Activated gamma-delta T cell (primary cell): ENCODE data around the gene KRT79.
"Not testable (repeated sequence)": the region's sequence is repeated elsewhere in the genome, so short reads cannot be mapped to it uniquely, and the experiment has no call there.

ENCODE experiments used
- DNase-seq: peaks from one replicate; lab custom pipeline; 2025; lab: John Stamatoyannopoulos, UW

The KRT79 gene

GRCh38 chr12:52806821-52807543 lies 27.1 kb downstream of the KRT79 start:
- no peak for DNase-seq

GRCh38 chr12:52806169-52806811 lies 27.8 kb downstream of the KRT79 start:
- DNase-seq: no peak

- no peak for DNase-seq
Observed at GRCh38 chr12:52805739-52806138, 28.4 kb downstream of the KRT79 start.

GRCh38 chr12:52805000-52805399 lies 29.1 kb downstream of the KRT79 start:
- DNase-seq: no peak

GRCh38 chr12:52802442-52802841 lies 31.7 kb downstream of the KRT79 start:
- DNase-seq: no peak

DNA sequence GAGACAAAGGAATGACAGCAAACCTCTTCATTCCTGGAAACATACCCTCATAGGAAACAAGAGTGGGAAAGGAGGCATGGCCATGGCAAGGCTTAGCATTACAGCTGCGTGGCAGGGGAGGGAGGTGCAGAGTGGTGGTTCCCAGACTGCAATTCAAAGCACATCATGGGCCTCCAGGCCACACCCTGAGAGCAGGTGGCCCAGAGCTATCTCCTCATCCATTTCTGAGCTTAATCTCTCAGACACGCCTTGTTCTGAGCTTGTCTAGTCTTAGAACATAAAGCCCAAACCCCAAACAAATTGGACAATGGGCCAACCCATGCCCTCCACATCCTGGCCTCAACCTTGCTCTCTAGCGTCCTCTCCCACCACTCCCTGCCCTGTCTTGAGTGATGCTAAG lies 32.3 kb downstream of the KRT79 start:
- no peak for DNase-seq

GRCh38 chr12:52800259-52800917 lies 33.7 kb downstream of the KRT79 start:
- DNase-seq: no peak

- no peak for DNase-seq
Observed at GRCh38 chr12:52799505-52800211, 34.5 kb downstream of the KRT79 start.

- DNase-seq: no peak
Observed at GRCh38 chr12:52798671-52799504, 35.2 kb downstream of the KRT79 start.

DNA sequence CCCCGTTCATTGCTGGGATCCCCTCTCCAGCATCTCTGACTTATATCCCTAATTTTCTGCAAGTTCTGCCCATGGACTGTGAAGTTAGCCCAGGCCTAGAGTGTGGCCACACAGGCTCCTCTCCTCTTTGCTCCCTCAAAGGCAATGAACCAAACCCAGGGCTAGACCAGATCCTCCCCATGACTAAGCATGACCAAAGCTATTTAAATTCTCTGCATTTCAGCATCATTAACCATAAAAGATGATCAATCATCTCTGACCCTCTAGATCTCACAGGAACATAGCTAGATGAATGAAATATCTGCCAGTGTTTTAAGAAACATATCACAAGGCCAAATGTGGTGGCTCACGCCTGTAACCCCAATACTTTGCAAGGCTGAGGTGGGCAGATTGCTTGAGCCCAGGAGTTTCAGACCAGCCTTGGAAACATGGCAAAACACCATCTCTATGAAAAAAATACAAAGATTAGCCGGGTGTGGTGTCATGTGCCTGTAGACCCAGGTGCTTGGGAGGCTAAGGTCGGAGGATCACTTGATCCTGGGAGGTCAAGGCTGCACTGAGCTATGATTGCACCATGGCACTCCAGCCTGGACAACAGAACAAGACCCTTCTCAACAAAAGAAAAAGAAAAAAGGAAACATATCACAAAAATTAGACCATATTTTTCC lies 36.0 kb downstream of the KRT79 start:
- no peak for DNase-seq

DNA sequence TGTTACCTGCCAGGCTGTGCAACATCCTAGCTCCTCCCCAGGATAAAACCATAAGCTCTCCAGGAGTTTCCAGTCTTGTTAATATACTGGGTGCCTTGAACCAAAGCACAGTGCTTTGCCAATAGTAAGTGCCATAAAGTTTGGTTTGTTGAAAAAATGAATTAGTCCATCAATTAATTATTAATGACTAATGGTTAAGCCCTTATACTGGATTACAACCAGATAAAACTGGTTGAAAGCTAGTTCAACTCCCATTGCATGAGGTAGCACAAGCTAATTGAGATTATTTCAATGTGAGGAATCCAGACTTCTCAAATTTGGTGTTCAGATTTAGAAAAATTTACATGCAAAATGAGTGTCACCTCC lies 36.6 kb downstream of the KRT79 start:
- no peak for DNase-seq

DNA sequence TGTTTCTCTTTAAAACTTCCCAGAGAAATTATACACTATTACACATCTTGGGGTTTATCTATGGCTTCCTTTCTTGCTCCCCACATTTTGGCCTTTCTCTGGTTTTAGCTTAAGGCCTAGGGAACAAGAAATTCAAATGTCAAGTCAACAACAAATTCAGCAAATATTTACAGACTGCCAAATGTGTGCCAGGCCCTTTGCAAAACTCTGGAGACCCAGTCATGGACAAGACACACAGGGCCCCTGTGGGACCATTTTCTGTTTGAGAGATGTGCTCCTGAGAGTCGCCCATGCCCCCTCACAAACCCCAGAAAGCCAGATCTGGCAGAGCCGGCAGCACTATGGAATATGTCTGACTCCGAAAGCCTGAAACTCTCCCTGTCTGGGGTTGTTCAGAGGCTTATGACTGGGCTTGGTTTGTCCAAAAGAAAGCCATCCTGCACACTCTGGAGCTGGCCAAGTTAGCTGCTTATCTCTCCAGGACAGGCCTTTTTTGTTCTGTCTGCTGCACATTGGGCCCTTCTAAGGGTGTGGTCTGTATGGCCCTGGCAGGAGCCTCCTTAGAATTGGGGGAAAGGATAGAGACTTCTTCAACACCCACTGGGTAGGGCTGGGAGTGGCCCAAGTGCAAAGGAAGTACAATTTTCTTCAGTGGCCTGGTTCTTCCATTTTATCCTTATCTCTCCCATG lies 37.1 kb downstream of the KRT79 start:
- no peak for DNase-seq

GRCh38 chr12:52796429-52796794 lies 37.7 kb downstream of the KRT79 start:
- no peak for DNase-seq

DNA sequence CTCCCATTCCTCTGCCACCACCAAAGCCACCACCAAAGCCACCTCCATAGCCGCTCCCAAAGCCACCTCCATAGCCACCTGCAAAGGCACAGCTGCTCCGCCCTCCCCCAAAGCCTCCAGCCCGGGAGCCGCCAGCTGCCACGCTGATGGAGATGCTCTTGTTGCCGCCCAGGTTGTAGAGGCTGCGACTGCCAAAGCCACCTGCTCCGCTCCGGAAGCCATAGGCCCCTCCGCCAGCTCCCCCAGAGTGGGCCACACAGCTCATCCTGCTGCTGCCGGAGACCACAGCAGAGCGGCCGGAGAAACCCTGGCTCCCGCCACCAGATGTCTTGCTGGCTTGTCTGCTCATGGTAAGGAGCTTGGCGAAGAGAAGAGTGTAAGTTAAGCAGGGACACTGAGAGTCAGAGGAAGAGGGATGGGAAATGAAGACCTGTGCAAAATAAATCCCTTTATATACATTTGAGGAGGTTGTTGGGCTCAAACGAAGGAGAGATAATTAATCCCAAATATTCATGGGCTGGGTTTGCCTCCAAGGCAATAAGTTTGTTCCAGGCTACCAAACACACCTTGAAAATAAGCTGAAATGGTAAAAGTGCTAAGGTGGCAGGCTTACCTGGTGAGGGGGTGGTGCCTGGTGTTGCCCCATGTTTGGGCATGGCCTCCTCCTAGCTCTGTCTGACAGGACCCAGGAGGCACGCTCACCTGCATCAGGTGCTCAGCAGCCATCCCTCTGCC lies 38.2 kb downstream of the KRT79 start, which contains the start of gene KRT3:
KRT3 (minus strand) TSS at position 424 of the 735 bp plus-strand sequence; CDS start at position 349, 75 bp downstream.
- no peak for DNase-seq

DNA sequence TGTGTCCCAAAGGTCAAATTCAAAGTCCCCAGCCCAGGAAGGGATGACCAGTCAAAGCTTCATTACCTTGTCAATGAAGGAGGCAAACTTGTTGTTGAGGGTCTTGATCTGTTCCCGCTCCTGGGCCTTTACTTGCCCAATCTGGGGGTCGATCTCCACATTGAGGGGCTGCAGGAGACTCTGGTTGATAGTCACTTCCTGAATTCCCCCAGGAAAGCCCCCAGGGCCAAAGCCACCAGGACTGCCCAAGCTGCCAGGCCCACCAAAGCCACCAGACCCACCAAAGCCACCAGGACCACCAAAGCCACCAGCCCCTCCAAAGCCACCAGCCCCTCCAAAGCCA lies 38.8 kb downstream of the KRT79 start:
- not testable (repeated sequence) for DNase-seq

DNA sequence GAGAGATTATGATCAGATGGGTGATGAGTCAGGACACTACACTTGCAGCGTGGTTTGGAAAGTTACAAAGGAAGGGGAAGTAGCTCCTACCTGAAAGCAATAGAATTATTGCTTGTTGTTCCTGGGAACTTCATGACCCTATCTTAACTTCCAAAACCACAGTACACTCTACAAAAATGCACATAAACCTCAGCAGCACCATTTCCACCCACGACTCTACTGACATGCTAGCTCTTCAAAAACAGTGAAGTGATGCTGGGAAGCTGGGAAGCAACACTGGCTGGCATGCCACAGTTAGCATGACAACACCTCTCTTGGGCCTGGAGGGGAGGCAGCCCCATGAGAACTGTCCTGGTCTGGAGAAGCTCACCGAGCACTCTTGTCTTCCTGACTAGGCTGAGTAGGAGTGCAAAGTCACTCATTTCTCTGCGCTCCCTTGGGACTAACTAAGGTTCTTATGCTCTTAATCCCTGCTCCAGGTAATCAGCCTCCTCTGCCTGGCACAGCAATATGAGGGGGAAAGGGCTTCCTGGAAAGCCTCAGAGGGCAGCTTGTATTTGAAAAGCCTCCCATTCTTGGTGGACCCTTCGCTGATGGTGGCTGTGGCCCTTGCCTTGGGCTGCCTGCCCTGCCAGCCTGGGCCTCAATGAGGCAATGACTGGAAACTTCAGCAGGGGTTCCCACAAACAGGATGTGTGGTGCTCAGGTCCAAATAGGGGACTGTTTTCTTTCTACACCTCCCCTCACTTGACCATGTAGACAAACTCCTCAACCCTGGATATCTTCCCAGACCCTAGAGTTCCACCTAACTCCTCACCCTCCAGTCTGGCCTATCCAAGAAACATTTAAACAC lies 39.4 kb downstream of the KRT79 start:
- no peak for DNase-seq

- DNase-seq: no peak
Observed at GRCh38 chr12:52792185-52793029, 41.7 kb downstream of the KRT79 start.
